Uterus (tissue), 4 donors: ENCODE results near the gene PLPP1. TPM values are rescaled to one million over a fixed set of nuclear protein-coding genes. Genes with fewer than 3 reads are reported as not detected.
A peak's percentile ranks its signal among the peaks of the same experiment; 100 is the strongest.

Source experiments
- DNase-seq, 2 donors: peaks; one replicate each; pipeline ENCODE4 v3.0.0-alpha.2; 2019 to 2020
- H3K27ac ChIP-seq, 2 donors: fragments of 200-600 bp; sonication (generic); 1 replicate in 1 of 2; 2 replicates in 1 of 2; pipeline ENCODE4 v1.5.1; 2016 to 2018
- H3K27me3 ChIP-seq, 2 donors: fragments of 200-600 bp; sonication (generic); one replicate each; pipeline ENCODE4 v1.5.1; 2018 to 2019; ENCODE audit warnings: control low read depth in 1 of 2
- H3K36me3 ChIP-seq, 2 donors: fragments of 200-600 bp; sonication (generic); one replicate each; pipeline ENCODE4 v1.5.1; 2019; ENCODE audit warnings: control low read depth in 1 of 2
- H3K4me1 ChIP-seq, 2 donors: fragments of 200-600 bp; sonication (generic); one replicate each; pipeline ENCODE4 v1.5.1; 2018 to 2019; ENCODE audit warnings: control low read depth in 1 of 2
- H3K4me3 ChIP-seq, 2 donors: fragments of 200-600 bp; sonication (generic); 1 replicate in 1 of 2; 2 replicates in 1 of 2; pipeline ENCODE4 v1.5.1; 2018 to 2019; ENCODE audit warnings: mild to moderate bottlenecking in 1 of 2
- H3K9me3 ChIP-seq, 2 donors: fragments of 200-600 bp; sonication (generic); one replicate each; pipeline ENCODE4 v1.5.1; 2019; ENCODE audit warnings: control low read depth in 1 of 2
- CTCF ChIP-seq, 4 experiments: fragments of 200-600 bp in 2 of 4; fragments of 450-650 bp in 2 of 4; sonication (generic) in 2 of 4; IDR thresholded peaks; one replicate each; pipeline ENCODE4 v1.5.1; 2016 to 2019; ENCODE audit warnings: antibody characterized with exemption in 4 of 4, mild to moderate bottlenecking in 2 of 4, moderate library complexity in 1 of 4
- POLR2A ChIP-seq, 2 donors: fragments of 450-650 bp; IDR thresholded peaks; one replicate each; pipeline ENCODE4 v1.6.1; 2016; ENCODE audit warnings: antibody characterized with exemption in 2 of 2, mild to moderate bottlenecking in 1 of 2, moderate library complexity in 1 of 2
- intact Hi-C: fragments of 100-400 bp; cut with DNase I; formaldehyde crosslinking; loops from one replicate; pipeline ENCODE4 v1.15.1; 2023; ENCODE audit warnings: low total_unique reads
- total RNA-seq, 4 donors: library from RNA; depleted of rRNA in 3 of 4; stranded (reverse); fragments of >200 nt in 3 of 4; gene quantifications; one replicate each; pipeline versions ENCODE4 v1.1.0 to v1.2.4, GENCODE V29; 2014 to 2023
- donor health status: DM: yes; HTN: yes; CAD: no.

PLPP1 gene
- total RNA-seq, 4 donors from 2014 or later = 83.4 to 297 (median 175) TPM

GRCh38 chr5:55480781-55481180, 54.0 kb downstream of the PLPP1 start:
- Histone ChIP-seq H3K4me3 (no peak overlapping the region), H3K9me3 (no peaks in the 10 kb centered on the region), H3K36me3 (no peaks in the 10 kb centered on the region), H3K27ac (no peak overlapping the region), H3K4me1 (no peaks in the 10 kb centered on the region), H3K27me3 (no peaks in the 10 kb centered on the region)
- DNase-seq = no peak
- TF ChIP-seq POLR2A (IDR thresholded peaks at IDR 0.05) (no peak), CTCF (IDR thresholded peaks at IDR 0.05) (no peak)
- intact Hi-C loops = no loop called here

- Histone ChIP-seq H3K9me3 (no peaks in the 10 kb centered on the region), H3K4me1 (no peaks in the 10 kb centered on the region), H3K27me3 (no peaks in the 10 kb centered on the region), H3K4me3 (no peak overlapping the region), H3K36me3 (no peaks in the 10 kb centered on the region), H3K27ac (no peak overlapping the region)
- DNase-seq = no peak
- intact Hi-C loops = no loop called here
- TF ChIP-seq CTCF (IDR thresholded peaks at IDR 0.05) (no peak), POLR2A (IDR thresholded peaks at IDR 0.05) (no peak)
These were observed 62.1 kb downstream of the PLPP1 start for GRCh38 chr5:55472642-55473041.

GRCh38 chr5:55471468-55471867, 63.3 kb downstream of the PLPP1 start:
- Histone ChIP-seq H3K9me3 (no peaks in the 10 kb centered on the region), H3K4me3 (no peak overlapping the region), H3K4me1 (no peaks in the 10 kb centered on the region), H3K36me3 (no peaks in the 10 kb centered on the region), H3K27me3 (no peaks in the 10 kb centered on the region), H3K27ac (no peak overlapping the region)
- TF ChIP-seq POLR2A (IDR thresholded peaks at IDR 0.05) (no peak), CTCF (IDR thresholded peaks at IDR 0.05) (no peak)
- intact Hi-C loops = no loop called here
- no peak for DNase-seq

- no peak overlapping the region for H3K4me3 ChIP-seq
- TF ChIP-seq POLR2A (IDR thresholded peaks at IDR 0.05) (no peak), CTCF (IDR thresholded peaks at IDR 0.05) (no peak)
- H3K27me3 ChIP-seq = no peaks in the 10 kb centered on the region
- no peaks in the 10 kb centered on the region for H3K4me1 ChIP-seq
- H3K27ac ChIP-seq = peak overlapping the region in 1 of 2 donors; percentile 57
- no peaks in the 10 kb centered on the region for H3K9me3 ChIP-seq
- no peak for DNase-seq
- H3K36me3 ChIP-seq = no peaks in the 10 kb centered on the region
- intact Hi-C loops = no loop called here
These were observed 64.5 kb downstream of the PLPP1 start for GRCh38 chr5:55470282-55470681.

- no peak for TF ChIP-seq CTCF (IDR thresholded peaks at IDR 0.05)
- no peak for TF ChIP-seq POLR2A (IDR thresholded peaks at IDR 0.05)
- no peak overlapping the region for H3K4me3 ChIP-seq
- no peaks in the 10 kb centered on the region for H3K9me3 ChIP-seq
- H3K4me1 ChIP-seq = no peaks in the 10 kb centered on the region
- peak overlapping the region in 1 of 2 donors; percentile 57 for H3K27ac ChIP-seq
- H3K27me3 ChIP-seq = no peaks in the 10 kb centered on the region
- DNase-seq = no peak
- no peaks in the 10 kb centered on the region for H3K36me3 ChIP-seq
- intact Hi-C loops = no loop called here
These were observed 64.9 kb downstream of the PLPP1 start for GRCh38 chr5:55469839-55470238.
